ENCODE data around the gene FGF12. TPM values are rescaled to one million over a fixed set of nuclear protein-coding genes. Genes with fewer than 3 reads are reported as not detected.
"Not testable (repeated sequence)": the region's sequence is repeated elsewhere in the genome, so short reads cannot be mapped to it uniquely, and the experiment has no call there.

The FGF12 gene
- total RNA-seq, 1 donor from 2014 or later, result 1.6 TPM

- no peak overlapping the region for H3K4me3 ChIP-seq (ENCODE audit: low read depth, low read length)
- no peak for DNase-seq (ENCODE audit: low read depth)
- TF ChIP-seq CTCF (conservative IDR thresholded peaks at IDR 0.05; ENCODE audit: low read depth, low read length), result no peak
These were observed 19.8 kb upstream of the FGF12 start for GRCh38 chr3:192747145-192747544.

- DNase-seq (ENCODE audit: low read depth), result no peak
- H3K4me3 ChIP-seq (ENCODE audit: low read depth, low read length), result no peak overlapping the region
- no peak for TF ChIP-seq CTCF (conservative IDR thresholded peaks at IDR 0.05; ENCODE audit: low read depth, low read length)
These were observed 17.8 kb upstream of the FGF12 start for GRCh38 chr3:192745150-192745549.

- DNase-seq (ENCODE audit: low read depth); H3K4me3 ChIP-seq (ENCODE audit: low read depth, low read length): not testable (repeated sequence)
These were observed 17.3 kb upstream of the FGF12 start for GRCh38 chr3:192744604-192745003.

GRCh38 chr3:192737506-192737905 lies 10.2 kb upstream of the FGF12 start:
- H3K4me3 ChIP-seq (ENCODE audit: low read depth, low read length), result no peak overlapping the region
- TF ChIP-seq CTCF (conservative IDR thresholded peaks at IDR 0.05; ENCODE audit: low read depth, low read length), result no peak
- no peak for DNase-seq (ENCODE audit: low read depth)

GRCh38 chr3:192731233-192731632 lies 3.9 kb upstream of the FGF12 start:
- H3K4me3 ChIP-seq (ENCODE audit: low read depth, low read length), result no peak overlapping the region
- no peak for DNase-seq (ENCODE audit: low read depth)
- no peak for TF ChIP-seq CTCF (conservative IDR thresholded peaks at IDR 0.05; ENCODE audit: low read depth, low read length)

- TF ChIP-seq CTCF (conservative IDR thresholded peaks at IDR 0.05; ENCODE audit: low read depth, low read length), result no peak
- no peak for DNase-seq (ENCODE audit: low read depth)
- H3K4me3 ChIP-seq (ENCODE audit: low read depth, low read length), result no peak overlapping the region
These were observed 956 bp downstream of the FGF12 start for GRCh38 chr3:192726385-192726784.

- H3K4me3 ChIP-seq (ENCODE audit: low read depth, low read length), result no peak overlapping the region
- no peak for DNase-seq (ENCODE audit: low read depth)
- no peak for TF ChIP-seq CTCF (conservative IDR thresholded peaks at IDR 0.05; ENCODE audit: low read depth, low read length)
These were observed 7.4 kb downstream of the FGF12 start for GRCh38 chr3:192719964-192720363.

- no peak for TF ChIP-seq CTCF (conservative IDR thresholded peaks at IDR 0.05; ENCODE audit: low read depth, low read length)
- H3K4me3 ChIP-seq (ENCODE audit: low read depth, low read length), result no peak overlapping the region
- DNase-seq (ENCODE audit: low read depth), result no peak
These were observed 9.2 kb downstream of the FGF12 start for GRCh38 chr3:192718156-192718555.
